ENCODE results near the gene TMEM117.

Gene TMEM117

GRCh38 chr12:43835656-43836474 is at the start of gene TMEM117:
Gene TMEM117, plus strand, starts transcription at chr12:43836081.
- DNase-seq: no peak

- no peak for DNase-seq
Observed at GRCh38 chr12:43786899-43787693, 48.8 kb upstream of the TMEM117 start.

GRCh38 chr12:43789941-43790340 is 45.9 kb upstream of the TMEM117 start:
- peak; percentile 2 for DNase-seq

- no peak for DNase-seq
Observed at GRCh38 chr12:43795716-43796280, 40.1 kb upstream of the TMEM117 start.

GRCh38 chr12:43797561-43798217 is 38.2 kb upstream of the TMEM117 start:
- DNase-seq: no peak

- no peak for DNase-seq
Observed at GRCh38 chr12:43805149-43805859, 30.6 kb upstream of the TMEM117 start.

GRCh38 chr12:43805860-43806736 is 29.8 kb upstream of the TMEM117 start, which contains the start of gene TWF1:
Gene TWF1, minus strand, starts transcription at chr12:43806317. Its CDS starts 72 bp downstream, at chr12:43806245.
- DNase-seq: peak; percentile 48

- DNase-seq: no peak
Observed at GRCh38 chr12:43806737-43807072, 29.2 kb upstream of the TMEM117 start.

GRCh38 chr12:43807386-43807785 is 28.5 kb upstream of the TMEM117 start:
- no peak for DNase-seq

GRCh38 chr12:43812057-43812456 is 23.8 kb upstream of the TMEM117 start:
- no peak for DNase-seq

- DNase-seq: no peak
Observed at GRCh38 chr12:43812926-43813325, 23.0 kb upstream of the TMEM117 start.

GRCh38 chr12:43815416-43815815 is 20.5 kb upstream of the TMEM117 start:
- DNase-seq: no peak

- DNase-seq: no peak
Observed at GRCh38 chr12:43816168-43816567, 19.7 kb upstream of the TMEM117 start.

- no peak for DNase-seq
Observed at GRCh38 chr12:43824207-43824775, 11.6 kb upstream of the TMEM117 start.

GRCh38 chr12:43826681-43827080 is 9.2 kb upstream of the TMEM117 start:
- no peak for DNase-seq

- DNase-seq: no peak
Observed at GRCh38 chr12:43827093-43827492, 8.8 kb upstream of the TMEM117 start.

GRCh38 chr12:43832463-43833168 is 3.3 kb upstream of the TMEM117 start:
- DNase-seq: no peak

GRCh38 chr12:43835264-43835655 is 621 bp upstream of the TMEM117 start:
- no peak for DNase-seq

GRCh38 chr12:43836475-43836989 is 651 bp downstream of the TMEM117 start:
- no peak for DNase-seq

GRCh38 chr12:43840338-43840737 is 4.5 kb downstream of the TMEM117 start:
- DNase-seq: no peak

Measured in NCI-H345 (cell line).